Measurements from ENCODE around the gene SDF4.

SDF4 gene

DNA sequence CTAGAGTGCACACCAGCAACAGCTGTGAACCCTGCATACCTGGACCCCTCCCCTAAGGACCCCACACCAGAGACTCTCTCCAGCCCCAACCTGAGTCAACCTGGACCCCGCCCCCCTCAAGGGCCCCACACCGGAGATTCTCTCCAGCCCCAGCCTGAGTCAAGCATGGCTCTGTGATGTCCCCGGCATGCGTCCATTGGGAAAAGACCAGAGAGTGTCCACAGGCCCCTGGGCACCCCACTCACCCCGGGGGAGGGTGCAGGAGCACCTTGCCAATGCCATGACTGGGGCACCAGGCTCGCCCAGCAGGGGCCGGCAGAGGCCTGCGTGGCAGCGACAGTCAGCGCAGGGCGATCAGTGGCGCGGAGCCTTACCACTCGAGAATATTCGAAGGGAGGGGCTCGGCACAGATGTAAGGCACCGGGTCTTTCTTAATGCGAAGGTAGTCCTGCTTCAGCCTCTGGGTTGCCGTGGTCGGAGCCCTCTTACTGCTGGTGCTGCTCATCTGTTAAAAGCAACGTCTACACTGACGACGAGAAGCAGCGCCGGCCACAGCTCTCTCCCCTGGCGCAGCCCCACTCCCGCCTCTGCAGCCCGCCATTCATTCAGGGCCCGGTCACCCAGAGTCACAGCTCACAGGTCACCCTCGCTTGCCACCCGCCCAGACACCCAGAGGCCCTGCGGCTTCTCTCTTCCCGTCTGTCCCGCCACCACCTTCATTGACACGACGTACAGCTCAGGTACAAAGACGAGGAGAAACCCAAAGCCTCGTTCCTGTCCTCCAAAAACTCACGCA is 35.9 kb upstream of the SDF4 start:
- peaks cover 76% of the 10 kb centered on the region for H3K36me3 ChIP-seq (ENCODE audit: control insufficient read depth, low read length)

GRCh38 chr1:1264868-1265272 is 33.1 kb upstream of the SDF4 start:
- Histone ChIP-seq H3K4me3 (ENCODE audit: low read length) (no peak overlapping the region), H3K36me3 (ENCODE audit: control insufficient read depth, low read length) (peaks cover 74% of the 10 kb centered on the region)

More for the DNA sequence above, 35.9 kb upstream of the SDF4 start:
- Histone ChIP-seq H4K20me1 (ENCODE audit: control insufficient read depth, insufficient read depth, low read depth, low read length) (peaks cover 20% of the 10 kb centered on the region), H3K27ac (ENCODE audit: low read depth, low read length) (no peak overlapping the region), H3K79me2 (ENCODE audit: control insufficient read depth, low read length) (peaks cover 76% of the 10 kb centered on the region), H3K9me2 (replicated peaks; ENCODE audit: control insufficient read depth, low read length) (no peaks in the 10 kb centered on the region), H3K4me1 (ENCODE audit: control insufficient read depth, low read length) (peaks cover 18% of the 10 kb centered on the region), H3K9me3 (ENCODE audit: control insufficient read depth, insufficient read depth, low read length) (no peaks in the 10 kb centered on the region), H3K4me2 (ENCODE audit: low read length) (no peak overlapping the region), H3K4me3 (ENCODE audit: low read length) (no peak overlapping the region), H3F3A (ENCODE audit: control insufficient read depth, insufficient read depth) (no peaks in the 10 kb centered on the region), H3K27me3 (ENCODE audit: control insufficient read depth, low read length) (no peaks in the 10 kb centered on the region)
- TF ChIP-seq, protein P1, sequence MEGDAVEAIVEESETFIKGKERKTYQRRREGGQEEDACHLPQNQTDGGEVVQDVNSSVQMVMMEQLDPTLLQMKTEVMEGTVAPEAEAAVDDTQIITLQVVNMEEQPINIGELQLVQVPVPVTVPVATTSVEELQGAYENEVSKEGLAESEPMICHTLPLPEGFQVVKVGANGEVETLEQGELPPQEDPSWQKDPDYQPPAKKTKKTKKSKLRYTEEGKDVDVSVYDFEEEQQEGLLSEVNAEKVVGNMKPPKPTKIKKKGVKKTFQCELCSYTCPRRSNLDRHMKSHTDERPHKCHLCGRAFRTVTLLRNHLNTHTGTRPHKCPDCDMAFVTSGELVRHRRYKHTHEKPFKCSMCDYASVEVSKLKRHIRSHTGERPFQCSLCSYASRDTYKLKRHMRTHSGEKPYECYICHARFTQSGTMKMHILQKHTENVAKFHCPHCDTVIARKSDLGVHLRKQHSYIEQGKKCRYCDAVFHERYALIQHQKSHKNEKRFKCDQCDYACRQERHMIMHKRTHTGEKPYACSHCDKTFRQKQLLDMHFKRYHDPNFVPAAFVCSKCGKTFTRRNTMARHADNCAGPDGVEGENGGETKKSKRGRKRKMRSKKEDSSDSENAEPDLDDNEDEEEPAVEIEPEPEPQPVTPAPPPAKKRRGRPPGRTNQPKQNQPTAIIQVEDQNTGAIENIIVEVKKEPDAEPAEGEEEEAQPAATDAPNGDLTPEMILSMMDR (IDR thresholded peaks at IDR 0.05; ENCODE audit: low read depth, low read length, poor library complexity, severe bottlenecking): no peak
- TF ChIP-seq EZH2phosphoT487 (IDR thresholded peaks at IDR 0.05; ENCODE audit: borderline replicate concordance, low read length): no peak

GRCh38 chr1:1264026-1264425 is 32.2 kb upstream of the SDF4 start:
- H4K20me1 ChIP-seq (ENCODE audit: control insufficient read depth, insufficient read depth, low read depth, low read length): no peaks in the 10 kb centered on the region
- peaks cover 79% of the 10 kb centered on the region for H3K36me3 ChIP-seq (ENCODE audit: control insufficient read depth, low read length)
- peaks cover 54% of the 10 kb centered on the region for H3K79me2 ChIP-seq (ENCODE audit: control insufficient read depth, low read length)

More at GRCh38 chr1:1264868-1265272, 33.1 kb upstream of the SDF4 start:
- H3K9me2 ChIP-seq (replicated peaks; ENCODE audit: control insufficient read depth, low read length): no peaks in the 10 kb centered on the region
- H4K20me1 ChIP-seq (ENCODE audit: control insufficient read depth, insufficient read depth, low read depth, low read length): no peaks in the 10 kb centered on the region
- H3K27ac ChIP-seq (ENCODE audit: low read depth, low read length): no peak overlapping the region
- peaks cover 14% of the 10 kb centered on the region for H3K4me1 ChIP-seq (ENCODE audit: control insufficient read depth, low read length)
- H3K9me3 ChIP-seq (ENCODE audit: control insufficient read depth, insufficient read depth, low read length): no peaks in the 10 kb centered on the region
- no peak overlapping the region for H3K4me2 ChIP-seq (ENCODE audit: low read length)
- H3F3A ChIP-seq (ENCODE audit: control insufficient read depth, insufficient read depth): 0 out of 2 replicates have a peak, but pooled peaks cover 3% of the 10 kb centered on the region
- peaks cover 54% of the 10 kb centered on the region for H3K79me2 ChIP-seq (ENCODE audit: control insufficient read depth, low read length)
- no peak for TF ChIP-seq EZH2phosphoT487 (IDR thresholded peaks at IDR 0.05; ENCODE audit: borderline replicate concordance, low read length)
- TF ChIP-seq, protein P1 (IDR thresholded peaks at IDR 0.05; ENCODE audit: low read depth, low read length, poor library complexity, severe bottlenecking): peak; percentile 34
- H3K27me3 ChIP-seq (ENCODE audit: control insufficient read depth, low read length): no peaks in the 10 kb centered on the region

More at GRCh38 chr1:1264026-1264425, 32.2 kb upstream of the SDF4 start:
- H3K4me1 ChIP-seq (ENCODE audit: control insufficient read depth, low read length): peaks cover 19% of the 10 kb centered on the region
- H3K4me3 ChIP-seq (ENCODE audit: low read length): no peak overlapping the region
- H3K9me3 ChIP-seq (ENCODE audit: control insufficient read depth, insufficient read depth, low read length): no peaks in the 10 kb centered on the region
- no peak overlapping the region for H3K27ac ChIP-seq (ENCODE audit: low read depth, low read length)
- no peak overlapping the region for H3K4me2 ChIP-seq (ENCODE audit: low read length)
- TF ChIP-seq EZH2phosphoT487 (IDR thresholded peaks at IDR 0.05; ENCODE audit: borderline replicate concordance, low read length): no peak
- TF ChIP-seq, protein P1 (IDR thresholded peaks at IDR 0.05; ENCODE audit: low read depth, low read length, poor library complexity, severe bottlenecking): no peak
- H3F3A ChIP-seq (ENCODE audit: control insufficient read depth, insufficient read depth): 0 out of 2 replicates have a peak, but pooled peaks cover 3% of the 10 kb centered on the region
- H3K9me2 ChIP-seq (replicated peaks; ENCODE audit: control insufficient read depth, low read length): no peaks in the 10 kb centered on the region
- no peaks in the 10 kb centered on the region for H3K27me3 ChIP-seq (ENCODE audit: control insufficient read depth, low read length)
